ENCODE results near the gene TXNL4A. TPM values are rescaled to one million over a fixed set of nuclear protein-coding genes. Genes with fewer than 3 reads are reported as not detected.

The TXNL4A gene
- 85.2 to 162 TPM (median 149 TPM) in 5 replicates for total RNA-seq (2022; extraction: Qiagen RNA extraction; ENCODE audit: low read depth)

DNA sequence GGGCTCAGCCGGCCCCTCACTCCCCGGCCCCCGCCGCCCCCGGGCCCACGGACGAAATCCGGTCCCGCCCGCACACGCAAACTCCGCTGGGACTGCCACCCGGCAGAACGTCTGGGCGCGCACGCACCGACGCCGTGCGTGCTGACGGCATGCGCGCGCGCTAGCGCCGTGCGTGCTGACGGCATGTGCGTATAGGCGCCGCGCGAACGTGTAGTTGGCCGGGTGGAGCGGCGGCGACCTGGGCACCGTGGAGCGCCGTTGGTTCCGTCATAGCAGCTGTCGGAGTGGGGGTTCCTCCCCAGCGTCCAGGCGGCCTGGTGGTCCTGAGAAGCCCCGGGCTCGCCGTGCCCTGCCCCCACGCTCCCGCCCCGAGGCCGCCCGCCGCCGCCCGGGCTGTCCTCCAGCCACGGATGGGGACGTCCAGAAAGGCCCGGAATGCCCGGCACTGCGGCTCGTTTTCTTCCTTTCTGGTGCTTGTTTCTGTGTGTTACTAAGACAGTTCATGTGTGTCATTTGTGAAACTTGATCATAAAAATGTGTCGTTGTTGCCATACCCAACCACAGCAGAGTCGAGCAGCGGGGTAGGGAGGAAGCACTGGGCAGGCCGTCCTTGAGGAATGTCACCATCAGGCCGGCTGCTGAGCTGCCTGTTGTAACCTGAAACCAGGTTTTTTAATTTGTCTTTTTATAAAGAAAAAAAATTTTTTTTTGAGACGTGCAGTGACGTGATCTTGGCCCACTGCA, at the start of gene TXNL4A:
Gene TXNL4A, minus strand, starts transcription at position 113 of the 744 bp plus-strand sequence. CDS start 171 bp downstream, outside the sequence.

GRCh38 chr18:80034068-80034851, 45.9 kb upstream of the TXNL4A start, which contains the start of gene RBFA:
Gene RBFA (plus strand): TSS chr18:80034434. CDS start chr18:80034496, 62 bp downstream.

DNA sequence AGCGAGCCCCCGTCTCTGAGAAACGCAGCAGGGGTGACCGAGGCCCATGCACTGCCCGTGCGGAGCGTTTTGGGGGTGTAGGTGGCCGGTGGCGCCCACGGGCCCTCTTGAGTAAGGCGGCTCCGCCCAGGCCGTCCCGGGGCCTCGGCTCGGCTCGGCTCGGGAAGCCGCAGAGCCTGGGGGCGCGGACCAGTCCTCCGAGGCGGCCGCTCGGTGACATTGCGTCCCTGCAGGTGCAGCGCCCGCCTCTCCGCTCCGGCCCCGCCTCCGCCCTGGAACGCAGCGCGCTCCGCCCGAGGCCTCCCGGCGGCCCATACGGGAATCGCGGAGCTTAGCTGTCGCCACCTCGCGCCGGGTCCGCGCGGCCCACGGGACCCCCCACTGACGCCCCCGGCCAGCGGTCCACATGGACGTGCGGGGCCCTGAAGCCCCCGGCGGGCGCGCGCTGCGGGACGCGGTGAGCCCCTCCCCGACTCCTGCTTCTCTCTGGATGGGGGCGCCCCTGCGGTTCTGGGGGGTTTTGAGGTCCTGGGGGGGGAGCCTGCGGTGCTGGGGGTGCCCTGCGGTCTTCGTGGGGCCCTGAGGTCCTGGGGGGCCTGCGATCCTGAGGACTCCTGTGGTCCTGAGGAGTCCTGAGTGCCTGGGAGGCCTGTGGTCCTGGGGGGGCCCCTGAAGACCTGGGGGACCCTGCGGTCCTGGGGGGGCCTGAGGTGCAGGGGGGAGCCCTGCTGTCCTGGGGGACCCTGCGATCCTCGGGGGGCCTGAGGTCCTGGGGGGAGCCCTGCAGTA, 23.8 kb downstream of the TXNL4A start, which contains the start of gene HSBP1L1:
Gene HSBP1L1, plus strand, starts transcription at position 314 of the 789 bp plus-strand sequence. Its CDS starts 93 bp downstream, at position 407.

DNA sequence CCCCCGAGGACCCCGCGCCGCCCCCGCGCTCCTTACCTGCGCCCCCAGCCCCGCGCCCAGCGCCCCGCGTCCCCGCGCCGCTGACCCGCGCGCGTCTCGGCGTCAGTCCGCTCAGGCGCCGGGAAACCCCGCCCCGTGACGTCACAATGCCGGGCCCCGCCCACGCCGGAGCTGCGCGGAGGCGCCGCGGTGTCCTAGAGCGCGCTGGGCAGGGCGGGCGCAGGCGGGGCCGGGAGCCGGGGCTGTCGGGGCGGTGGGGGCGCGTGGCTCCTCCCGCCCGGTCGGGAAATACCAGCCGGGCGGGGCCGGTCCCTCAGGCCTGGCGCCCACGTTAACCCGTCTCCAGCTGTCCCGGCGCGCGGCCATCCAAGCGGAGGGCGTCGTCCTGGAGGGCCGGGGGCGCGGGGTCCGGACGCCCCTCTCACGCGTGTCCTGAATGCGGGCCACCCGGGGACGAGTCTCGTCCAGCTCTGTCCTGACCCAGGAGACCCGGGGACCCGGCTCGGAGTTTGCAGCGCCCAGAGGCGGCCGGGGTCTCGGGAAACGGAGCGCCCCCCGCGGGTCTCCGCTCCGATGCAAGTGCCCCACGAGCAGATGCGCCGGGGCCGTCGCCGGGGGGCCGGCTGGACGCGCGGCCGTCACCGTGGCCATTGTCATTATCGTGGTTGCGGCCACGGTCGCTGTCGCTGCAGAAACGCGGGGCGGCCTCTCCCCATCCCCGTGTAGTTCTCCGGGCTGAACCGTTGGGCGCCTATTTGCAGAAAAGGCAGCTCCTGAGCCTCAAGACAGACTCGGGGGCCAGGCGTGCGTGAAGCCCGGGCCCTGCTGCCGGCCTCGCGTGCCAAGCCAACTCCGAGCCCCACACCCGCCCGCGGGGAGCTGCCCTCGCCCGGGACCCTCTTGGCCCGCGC, 36.6 kb downstream of the TXNL4A start, which contains the start of gene SLC66A2:
Gene SLC66A2, minus strand, starts transcription at position 109 of the 911 bp plus-strand sequence. CDS start 727 bp downstream, outside the sequence.

Other genes with a start within 250 kb of the TXNL4A start
- gene KCNG2, start 190.6 kb downstream of the TXNL4A start, total RNA-seq (2022; extraction: Qiagen RNA extraction; ENCODE audit: low read depth): not detected in 5 replicates
- gene SLC66A2, start 36.9 kb downstream of the TXNL4A start, total RNA-seq (2022; extraction: Qiagen RNA extraction; ENCODE audit: low read depth): 10.8 to 19.3 TPM (median 16.4 TPM) in 5 replicates
- gene HSBP1L1, start 23.9 kb downstream of the TXNL4A start, total RNA-seq (2022; extraction: Qiagen RNA extraction; ENCODE audit: low read depth): 10.1 to 13.5 TPM (median 12.3 TPM) in 5 replicates
- 26.9 to 31.3 TPM (median 28.6 TPM) in 5 replicates for gene RBFA, start 45.9 kb upstream of the TXNL4A start, total RNA-seq (2022; extraction: Qiagen RNA extraction; ENCODE audit: low read depth)
- gene ADNP2, start 120.7 kb upstream of the TXNL4A start, total RNA-seq (2022; extraction: Qiagen RNA extraction; ENCODE audit: low read depth): 11.3 to 14.3 TPM (median 11.7 TPM) in 5 replicates